HG03571 (cell line): ENCODE results near the gene GPC6.

Experiments used
- ATAC-seq: cut with Tn5 transposase; IDR thresholded peaks from one replicate; pipeline ENCODE4 v1.9.1; 2021; ENCODE audit not compliant: unreplicated experiment

Gene GPC6

GRCh38 chr13:93881411-93881810, 654.8 kb downstream of the GPC6 start:
- ATAC-seq, result no peak

- ATAC-seq, result no peak
Observed at GRCh38 chr13:93882086-93882651, 655.6 kb downstream of the GPC6 start.

GRCh38 chr13:93889430-93889951, 662.9 kb downstream of the GPC6 start:
- no peak for ATAC-seq

GRCh38 chr13:93899981-93900380, 673.4 kb downstream of the GPC6 start:
- ATAC-seq, result no peak

GRCh38 chr13:93900731-93901130, 674.1 kb downstream of the GPC6 start:
- no peak for ATAC-seq

- ATAC-seq, result no peak
Observed at GRCh38 chr13:93903909-93904308, 677.3 kb downstream of the GPC6 start.

- ATAC-seq, result no peak
Observed at GRCh38 chr13:93915269-93915809, 688.7 kb downstream of the GPC6 start.

- no peak for ATAC-seq
Observed at GRCh38 chr13:93922063-93922855, 695.7 kb downstream of the GPC6 start.

GRCh38 chr13:93925990-93926389, 699.4 kb downstream of the GPC6 start:
- no peak for ATAC-seq

- ATAC-seq, result no peak
Observed at GRCh38 chr13:93926425-93926824, 699.8 kb downstream of the GPC6 start.

GRCh38 chr13:93927431-93927830, 700.8 kb downstream of the GPC6 start:
- ATAC-seq, result no peak

- ATAC-seq, result no peak
Observed at GRCh38 chr13:93932901-93933300, 706.3 kb downstream of the GPC6 start.

GRCh38 chr13:93936901-93937300, 710.3 kb downstream of the GPC6 start:
- ATAC-seq, result no peak

GRCh38 chr13:93941444-93941843, 714.8 kb downstream of the GPC6 start:
- ATAC-seq, result no peak

GRCh38 chr13:93942016-93942415, 715.4 kb downstream of the GPC6 start:
- no peak for ATAC-seq

GRCh38 chr13:93945621-93946020, 719.0 kb downstream of the GPC6 start:
- ATAC-seq, result no peak

GRCh38 chr13:93946994-93947393, 720.4 kb downstream of the GPC6 start:
- ATAC-seq, result no peak

GRCh38 chr13:93947651-93948050, 721.0 kb downstream of the GPC6 start:
- no peak for ATAC-seq

- no peak for ATAC-seq
Observed at GRCh38 chr13:93948162-93948922, 721.7 kb downstream of the GPC6 start.

GRCh38 chr13:93951108-93951507, 724.5 kb downstream of the GPC6 start:
- ATAC-seq, result no peak

GRCh38 chr13:93951951-93952350, 725.3 kb downstream of the GPC6 start:
- no peak for ATAC-seq
